ENCODE results near the gene OR8G1. TPM values are rescaled to one million over a fixed set of nuclear protein-coding genes. Genes with fewer than 3 reads are reported as not detected.

The OR8G1 gene
- total RNA-seq: under 1 TPM in 1 of 2 donors, not detected in 1; under 0.01 TPM

GRCh38 chr11:124240621-124241397 is at the start of gene OR8G1:
TSS of gene OR8G1 (plus strand) at chr11:124241095. CDS start at chr11:124249676, 8,581 bp downstream.

GRCh38 chr11:124256076-124256475 is 15.2 kb downstream of the OR8G1 start, which contains the start of gene OR8G5:
TSS of gene OR8G5 (plus strand) at chr11:124256376. CDS start at chr11:124264932, 8,556 bp downstream.

Other genes starting within 250 kb of the OR8G1 start
- gene OR10G6, start 245.9 kb upstream of the OR8G1 start, total RNA-seq: not detected
- gene OR10G4, start 228.1 kb upstream of the OR8G1 start, total RNA-seq: not detected
- gene OR10G9, start 218.1 kb upstream of the OR8G1 start, total RNA-seq: not detected
- not detected for gene OR10G8, start 214.3 kb upstream of the OR8G1 start, total RNA-seq
- gene OR10G7, start 199.8 kb upstream of the OR8G1 start, total RNA-seq: not detected
- 1 to 10 TPM; 8.6 to 9.3 TPM for gene VWA5A, start 125.6 kb upstream of the OR8G1 start, total RNA-seq
- not detected for gene OR10D3, start 57.8 kb upstream of the OR8G1 start, total RNA-seq
- not detected for gene OR8G5, start 15.3 kb downstream of the OR8G1 start, total RNA-seq
- not detected for gene OR8D1, start 72.9 kb downstream of the OR8G1 start, total RNA-seq
- not detected for gene OR8D2, start 79.1 kb downstream of the OR8G1 start, total RNA-seq
- gene OR8B2, start 143.4 kb downstream of the OR8G1 start, total RNA-seq: not detected
- gene OR8B3, start 157.9 kb downstream of the OR8G1 start, total RNA-seq: not detected
- gene OR8B4, start 183.8 kb downstream of the OR8G1 start, total RNA-seq: not detected
- not detected for gene OR8B8, start 204.6 kb downstream of the OR8G1 start, total RNA-seq

Measured in melanocyte of skin (primary cell).